Muscle layer of duodenum (tissue), 2 donors: Measurements from ENCODE around the gene SLC7A5.

Experiments used
- H3K27ac ChIP-seq: one replicate; pipeline ENCODE4 v1.7.0; 2013; ENCODE audit warnings: mild to moderate bottlenecking, low read length
- H3K27me3 ChIP-seq: one replicate; pipeline ENCODE4 v1.7.0; 2013; ENCODE audit warnings: low read depth, mild to moderate bottlenecking, control low read depth, low read length
- H3K36me3 ChIP-seq, 2 donors: one replicate each; pipeline ENCODE4 v1.7.0; 2013; ENCODE audit warnings: low read length in 2 of 2, control low read depth in 1 of 2, mild to moderate bottlenecking in 1 of 2; ENCODE audit not compliant: insufficient read depth in 2 of 2, control insufficient read depth in 1 of 2
- H3K4me1 ChIP-seq, 2 donors: one replicate each; pipeline ENCODE4 v1.7.0; 2013; ENCODE audit warnings: low read length in 2 of 2, mild to moderate bottlenecking in 2 of 2, control low read depth in 1 of 2, moderate library complexity in 1 of 2; ENCODE audit not compliant: insufficient read depth in 2 of 2, control insufficient read depth in 1 of 2
- H3K4me3 ChIP-seq, 2 donors: one replicate each; pipeline ENCODE4 v1.7.0; 2013; ENCODE audit warnings: low read length in 2 of 2, low read depth in 1 of 2, mild to moderate bottlenecking in 1 of 2
- H3K9me3 ChIP-seq, 2 donors: one replicate each; pipeline ENCODE4 v1.7.0; 2013; ENCODE audit warnings: low read length in 2 of 2, control low read depth in 1 of 2, mild to moderate bottlenecking in 1 of 2; ENCODE audit not compliant: control insufficient read depth in 1 of 2
- donor health status: healthy.

SLC7A5 gene

DNA sequence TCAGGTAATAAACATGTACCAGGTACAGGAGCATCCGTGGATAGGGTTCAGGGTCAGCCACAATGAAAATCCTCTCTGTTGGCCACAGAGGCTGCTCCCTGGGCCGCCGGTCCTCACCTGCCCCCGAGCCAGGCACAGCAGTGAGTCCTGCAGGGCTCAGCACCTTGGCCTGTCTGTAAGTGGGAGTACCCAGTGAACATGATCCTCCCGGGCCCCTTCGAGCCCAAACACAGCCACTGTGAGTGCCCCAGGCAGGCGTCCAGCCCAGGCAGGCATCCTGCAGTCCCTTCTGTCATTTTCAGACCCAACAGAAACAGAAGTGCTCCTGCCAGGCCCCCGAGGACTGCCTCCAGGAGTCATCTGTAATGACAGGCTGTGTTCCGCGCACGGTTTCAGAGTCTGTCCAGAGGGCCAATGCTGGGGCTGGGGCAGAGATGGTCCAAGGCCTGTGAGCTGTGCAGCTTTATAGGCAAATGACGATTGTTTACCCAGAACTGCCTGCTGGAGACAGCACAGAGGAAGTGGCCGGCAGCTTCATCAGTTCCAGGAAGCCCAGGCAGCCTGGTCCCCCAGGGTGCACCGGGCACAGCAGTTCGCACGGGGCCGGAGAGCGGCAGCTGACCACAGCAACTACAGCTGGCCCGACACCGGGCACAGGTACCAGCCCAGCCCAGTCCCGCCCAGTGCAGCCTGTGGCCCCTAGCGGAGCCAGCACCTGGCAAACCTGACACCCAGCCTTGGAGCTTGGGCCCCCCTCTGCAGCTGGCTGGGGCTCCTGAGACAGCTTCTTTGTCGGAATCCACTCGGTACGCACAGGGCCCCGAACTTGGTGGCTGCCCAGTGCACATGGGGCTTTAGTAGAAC is 13.2 kb downstream of the SLC7A5 start:
- H3K4me3 ChIP-seq, result no peak overlapping the region
- H3K9me3 ChIP-seq, result no peaks in the 10 kb centered on the region
- H3K4me1 ChIP-seq, result peaks cover 8 to 20% of the 10 kb centered on the region in 2 donors
- H3K27ac ChIP-seq, result peak overlapping the region; percentile 63
- H3K36me3 ChIP-seq, result peaks cover 0 to 8% of the 10 kb centered on the region in 2 donors
- no peaks in the 10 kb centered on the region for H3K27me3 ChIP-seq

- no peaks in the 10 kb centered on the region for H3K27me3 ChIP-seq
- peaks cover 8 to 22% of the 10 kb centered on the region in 2 donors for H3K4me1 ChIP-seq
Measured at GRCh38 chr16:87854907-87855683, 14.2 kb downstream of the SLC7A5 start.

DNA sequence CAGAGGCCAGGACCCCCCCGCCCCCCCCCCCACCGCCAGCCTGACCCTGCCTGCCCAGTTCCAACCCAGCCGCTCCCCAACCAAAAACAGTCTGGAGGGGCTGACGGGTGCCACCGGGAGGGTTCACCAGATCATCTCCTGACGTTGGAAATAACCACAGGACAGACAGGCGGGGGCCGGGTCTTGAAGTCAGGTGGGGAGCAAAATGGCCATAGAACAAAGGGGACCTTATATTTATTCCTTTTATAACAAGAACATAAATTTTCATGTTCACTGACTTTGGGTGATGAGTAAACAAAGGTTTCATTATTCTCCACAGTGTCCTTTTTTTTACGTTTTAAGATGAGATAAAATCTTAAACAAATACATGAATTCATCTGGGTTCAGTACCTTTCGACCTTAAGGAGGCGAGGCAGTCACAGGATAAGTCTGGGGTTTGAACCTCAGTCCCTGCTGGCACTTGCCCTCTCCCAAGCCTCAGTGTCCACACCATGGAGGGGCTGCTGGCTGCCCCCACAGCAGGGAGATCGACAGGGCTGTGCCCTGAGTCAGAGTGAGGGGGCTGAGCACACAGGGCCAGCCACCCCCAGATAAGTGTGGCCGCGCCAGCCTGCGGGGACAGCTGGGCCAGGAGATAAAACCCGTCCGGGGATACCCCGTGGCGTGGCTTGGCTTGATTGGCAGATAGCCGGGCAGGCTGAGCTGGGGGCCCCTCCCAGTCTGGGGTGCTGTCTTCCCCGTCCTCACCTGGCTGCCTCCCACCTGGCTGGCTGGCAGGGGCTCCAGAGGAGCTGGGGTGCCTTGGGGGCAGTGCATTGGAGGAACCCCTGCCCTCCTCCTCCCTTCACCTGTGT is 15.0 kb downstream of the SLC7A5 start:
- Histone ChIP-seq H3K4me3 (no peak overlapping the region), H3K4me1 (peaks cover 8 to 30% of the 10 kb centered on the region in 2 donors), H3K27me3 (no peaks in the 10 kb centered on the region), H3K27ac (no peak overlapping the region), H3K36me3 (peaks cover 0 to 8% of the 10 kb centered on the region in 2 donors), H3K9me3 (no peaks in the 10 kb centered on the region)

More at GRCh38 chr16:87854907-87855683, 14.2 kb downstream of the SLC7A5 start:
- Histone ChIP-seq H3K9me3 (no peaks in the 10 kb centered on the region), H3K27ac (no peak overlapping the region), H3K36me3 (peaks cover 0 to 8% of the 10 kb centered on the region in 2 donors), H3K4me3 (no peak overlapping the region)

GRCh38 chr16:87853411-87854052 is 15.8 kb downstream of the SLC7A5 start:
- peaks cover 8 to 30% of the 10 kb centered on the region in 2 donors for H3K4me1 ChIP-seq
- no peaks in the 10 kb centered on the region for H3K9me3 ChIP-seq
- no peak overlapping the region for H3K27ac ChIP-seq
- H3K36me3 ChIP-seq, result peaks cover 0 to 8% of the 10 kb centered on the region in 2 donors
- no peaks in the 10 kb centered on the region for H3K27me3 ChIP-seq
- H3K4me3 ChIP-seq, result peak overlapping the region; percentile 25 to 37

DNA sequence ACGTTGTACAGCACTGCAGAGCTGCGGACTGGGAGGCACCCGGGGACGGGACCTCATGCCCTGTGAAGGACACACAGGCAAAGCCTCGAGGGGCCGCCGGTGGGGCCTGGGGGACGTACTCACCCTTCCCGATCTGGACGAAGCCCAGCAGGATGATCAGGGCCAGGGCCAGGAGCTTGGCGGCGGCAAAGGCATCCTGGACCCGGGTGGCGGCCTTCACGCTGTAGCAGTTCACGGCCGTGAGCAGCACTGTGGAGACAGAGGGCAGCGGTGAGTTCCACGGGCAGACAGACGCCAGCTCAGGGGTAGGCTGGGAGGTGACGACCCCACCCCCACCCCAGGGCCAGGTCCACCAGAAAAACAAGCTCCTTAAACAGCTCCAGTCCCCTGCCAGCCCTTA is 17.7 kb downstream of the SLC7A5 start:
- Histone ChIP-seq H3K27me3 (no peaks in the 10 kb centered on the region), H3K9me3 (no peaks in the 10 kb centered on the region), H3K27ac (no peak overlapping the region), H3K36me3 (peaks cover 0 to 8% of the 10 kb centered on the region in 2 donors), H3K4me1 (peaks cover 8 to 30% of the 10 kb centered on the region in 2 donors), H3K4me3 (no peak overlapping the region)

DNA sequence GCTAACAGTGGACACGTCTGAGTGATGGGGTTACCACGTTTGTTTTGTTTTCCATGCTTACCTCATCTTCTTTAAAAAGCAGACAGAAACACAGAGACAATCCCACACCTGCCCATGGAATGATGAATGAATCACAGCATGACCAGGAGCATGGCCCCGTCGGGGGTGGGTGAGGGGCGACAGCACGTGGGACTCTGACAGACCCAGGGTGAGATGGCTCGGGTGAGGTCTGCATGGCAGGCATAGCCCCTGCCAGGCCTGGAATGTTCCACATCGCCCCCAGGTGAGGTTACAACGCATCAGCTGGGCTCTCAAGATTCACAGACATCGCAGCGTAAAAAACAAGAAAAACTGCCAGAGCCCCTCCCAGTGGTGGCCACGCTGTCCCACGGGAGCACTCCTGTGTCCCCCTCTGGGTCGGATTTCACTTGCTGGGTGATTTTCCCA is 18.1 kb downstream of the SLC7A5 start:
- Histone ChIP-seq H3K36me3 (peaks cover 0 to 8% of the 10 kb centered on the region in 2 donors), H3K27me3 (no peaks in the 10 kb centered on the region), H3K4me1 (peaks cover 8 to 30% of the 10 kb centered on the region in 2 donors), H3K9me3 (no peaks in the 10 kb centered on the region), H3K4me3 (no peak overlapping the region), H3K27ac (no peak overlapping the region)

DNA sequence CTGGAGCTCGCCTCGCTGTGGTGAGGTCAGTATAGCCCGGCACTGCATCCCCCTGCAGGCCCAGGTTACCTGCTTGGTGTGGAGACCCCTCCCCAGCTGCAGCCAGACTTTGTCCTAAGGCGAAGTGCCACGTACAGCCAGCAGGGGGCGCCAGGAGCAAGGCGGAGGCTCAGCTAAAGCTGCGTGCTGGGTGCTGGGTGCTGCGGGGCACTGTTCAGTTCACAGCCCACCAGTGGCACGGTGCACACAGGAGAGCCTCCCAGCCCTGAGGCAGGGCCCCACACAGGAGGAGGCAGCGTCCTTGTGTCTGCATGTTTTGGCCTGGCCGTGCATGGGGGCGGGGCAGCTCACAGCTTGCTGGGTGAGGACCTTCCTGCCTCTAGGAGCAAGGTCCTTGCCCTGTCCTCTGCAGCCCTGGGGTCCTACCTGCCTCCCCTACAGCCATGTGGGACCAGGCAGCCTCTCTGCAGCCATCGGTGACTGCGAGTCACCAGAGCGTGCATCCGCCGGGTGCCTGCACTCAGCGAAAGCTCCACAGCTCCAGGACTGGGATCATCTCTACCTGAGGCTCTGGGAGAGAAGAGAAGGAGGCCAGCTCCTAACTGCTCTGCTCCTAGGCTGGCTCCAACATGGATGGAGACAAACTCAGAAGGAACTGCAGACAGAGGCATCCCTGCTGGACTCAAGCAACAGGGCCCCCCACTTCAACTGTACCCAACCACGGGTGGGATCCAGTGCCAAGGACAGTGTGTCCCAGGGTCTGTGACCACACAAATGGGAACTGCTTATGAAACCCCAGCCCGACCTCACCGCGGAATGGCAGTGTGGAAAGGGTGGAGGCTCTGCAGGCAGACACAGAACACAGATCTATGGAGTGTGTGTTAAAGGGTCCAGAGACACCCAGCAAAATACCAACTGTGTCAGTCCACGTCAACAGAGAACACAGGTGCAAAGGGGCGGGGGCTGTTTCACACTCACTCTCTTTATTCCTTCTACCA is 19.0 kb downstream of the SLC7A5 start:
- Histone ChIP-seq H3K9me3 (no peaks in the 10 kb centered on the region), H3K27me3 (no peaks in the 10 kb centered on the region), H3K36me3 (peaks cover 0 to 8% of the 10 kb centered on the region in 2 donors), H3K4me3 (no peak overlapping the region), H3K4me1 (peaks cover 8 to 22% of the 10 kb centered on the region in 2 donors), H3K27ac (no peak overlapping the region)

GRCh38 chr16:87849419-87850008 is 19.8 kb downstream of the SLC7A5 start:
- H3K9me3 ChIP-seq, result no peaks in the 10 kb centered on the region
- peaks cover 0 to 8% of the 10 kb centered on the region in 2 donors for H3K36me3 ChIP-seq
- peaks cover 8 to 22% of the 10 kb centered on the region in 2 donors for H3K4me1 ChIP-seq
- H3K4me3 ChIP-seq, result no peak overlapping the region
- H3K27ac ChIP-seq, result no peak overlapping the region
- H3K27me3 ChIP-seq, result no peaks in the 10 kb centered on the region

DNA sequence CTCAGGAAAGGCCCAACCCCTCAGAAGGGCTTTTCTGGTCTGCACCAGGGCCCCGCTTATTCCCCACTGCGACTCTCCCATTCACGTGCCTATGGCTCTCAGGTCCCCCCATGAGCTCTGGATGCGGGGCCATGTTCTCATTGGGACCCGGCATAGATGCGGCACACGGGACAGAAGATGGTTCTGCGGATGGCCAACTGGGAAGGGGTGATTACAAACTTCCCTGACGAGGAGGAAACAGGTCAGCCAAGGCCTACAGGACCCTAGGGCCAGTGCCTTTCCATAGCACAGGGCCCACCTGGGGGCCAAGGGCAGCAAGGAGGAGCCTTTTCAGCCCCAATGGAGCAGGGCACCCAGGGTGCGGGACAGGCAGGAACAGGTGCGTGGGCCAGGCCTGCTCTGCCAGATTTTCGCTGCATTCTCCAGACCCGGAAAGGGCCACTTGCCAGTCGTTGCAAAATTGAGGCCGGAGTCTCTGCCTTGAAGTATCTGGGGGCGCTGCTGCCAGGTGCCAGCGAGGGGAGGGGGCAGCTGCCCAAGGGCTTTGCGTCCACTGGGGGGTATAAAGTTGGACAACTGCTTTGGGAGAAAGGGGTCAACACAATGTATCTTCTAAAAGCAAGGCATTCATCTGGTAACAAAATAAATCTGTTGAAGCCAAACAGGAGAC is 20.5 kb downstream of the SLC7A5 start:
- Histone ChIP-seq H3K27ac (no peak overlapping the region), H3K4me3 (no peak overlapping the region), H3K36me3 (peaks cover 0 to 8% of the 10 kb centered on the region in 2 donors), H3K27me3 (no peaks in the 10 kb centered on the region), H3K4me1 (peaks cover 8 to 22% of the 10 kb centered on the region in 2 donors), H3K9me3 (no peaks in the 10 kb centered on the region)
